Activated CD4-positive, alpha-beta T cell treated with anti-CD3 and anti-CD28 coated beads for 4 hours (primary cell): ENCODE results near the gene MUS81.
"Not testable (repeated sequence)": the region's sequence is repeated elsewhere in the genome, so short reads cannot be mapped to it uniquely, and the experiment has no call there.

Source experiments
- DNase-seq, 2 donors: peaks; one replicate each; pipeline ENCODE4 v3.0.0-alpha.2; 2020

MUS81 gene

DNA sequence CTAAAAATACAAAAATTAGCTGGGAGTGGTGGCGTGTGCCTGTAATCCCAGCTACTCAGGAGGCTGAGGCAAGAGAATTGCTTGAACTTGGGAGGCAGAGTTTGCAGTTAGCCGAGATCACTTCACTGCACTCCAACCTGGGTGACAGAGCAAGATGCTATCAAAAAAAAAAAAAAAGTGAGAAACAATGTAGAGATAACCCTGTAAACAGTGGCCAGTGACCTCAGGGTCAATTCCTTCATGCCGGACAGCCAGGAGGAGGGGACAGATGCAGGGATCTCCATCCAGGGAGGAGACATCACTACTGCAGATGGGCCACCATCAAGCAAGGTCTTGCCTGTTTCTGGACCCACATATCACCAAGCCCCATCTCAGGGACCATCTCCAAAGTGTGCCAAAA lies 12.5 kb upstream of the MUS81 start:
- no peak for DNase-seq

- not testable (repeated sequence) for DNase-seq
These were observed 11.5 kb upstream of the MUS81 start for GRCh38 chr11:65848693-65849092.

DNA sequence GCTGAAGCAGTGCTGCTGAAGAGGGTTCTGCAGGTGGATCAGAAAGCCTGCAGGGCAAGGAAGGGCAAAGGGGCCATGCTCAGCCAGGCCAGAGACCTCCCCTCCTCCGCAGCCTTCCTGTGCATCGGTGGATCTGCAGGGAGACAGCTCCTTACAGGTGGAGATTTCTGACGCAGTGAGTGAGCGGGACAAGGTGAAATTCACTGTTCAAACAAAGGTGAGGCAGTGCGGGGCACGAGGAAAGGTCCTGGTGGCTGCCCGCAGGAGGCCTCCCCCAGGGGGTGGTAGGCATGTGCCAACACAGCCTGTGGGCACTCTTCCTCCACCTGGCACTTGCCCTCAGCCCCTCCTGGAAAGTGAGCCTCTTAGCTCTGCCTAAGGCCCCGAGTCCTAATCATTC lies 10.9 kb upstream of the MUS81 start:
- no peak for DNase-seq

GRCh38 chr11:65849771-65850216 lies 10.4 kb upstream of the MUS81 start:
- no peak for DNase-seq

DNA sequence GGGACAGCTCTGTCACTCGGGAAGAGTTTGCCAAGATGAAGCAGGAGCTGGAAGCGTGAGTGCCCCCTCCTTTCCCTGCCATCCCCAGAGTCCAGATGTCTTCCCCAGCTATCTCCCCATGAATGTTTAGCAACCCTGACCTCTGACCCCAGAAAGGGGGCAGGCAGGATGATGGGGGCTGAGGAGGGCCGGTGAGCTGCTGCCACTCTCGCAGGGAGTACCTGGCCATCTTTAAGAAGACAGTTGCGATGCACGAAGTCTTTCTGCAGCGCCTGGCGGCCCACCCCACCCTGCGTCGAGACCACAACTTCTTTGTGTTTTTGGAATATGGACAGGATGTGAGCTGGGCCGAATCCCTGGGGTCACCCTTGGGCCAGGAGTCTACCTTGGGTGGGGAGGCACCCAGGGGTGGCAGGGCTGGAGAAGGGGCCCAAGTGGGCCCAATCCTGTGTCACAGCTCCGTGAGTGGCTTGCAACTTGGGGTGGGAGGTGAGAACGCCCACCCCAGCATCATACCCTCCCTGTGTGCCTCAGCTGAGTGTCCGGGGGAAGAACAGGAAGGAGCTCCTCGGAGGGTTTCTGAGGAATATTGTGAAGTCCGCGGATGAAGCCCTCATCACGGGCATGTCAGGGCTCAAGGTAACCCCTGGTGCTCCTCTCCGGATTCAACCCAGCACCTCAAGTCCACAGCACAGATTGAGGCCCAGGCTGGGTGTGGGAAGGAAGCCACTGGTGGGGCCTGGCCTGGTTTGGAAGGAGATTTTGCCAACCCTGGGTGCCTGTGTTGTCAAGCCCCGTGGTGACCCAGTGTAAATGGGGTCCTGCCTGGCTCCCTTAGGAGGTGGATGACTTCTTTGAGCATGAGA lies 9.8 kb upstream of the MUS81 start:
- DNase-seq = no peak

GRCh38 chr11:65851083-65851579 lies 9.1 kb upstream of the MUS81 start:
- DNase-seq = no peak

DNA sequence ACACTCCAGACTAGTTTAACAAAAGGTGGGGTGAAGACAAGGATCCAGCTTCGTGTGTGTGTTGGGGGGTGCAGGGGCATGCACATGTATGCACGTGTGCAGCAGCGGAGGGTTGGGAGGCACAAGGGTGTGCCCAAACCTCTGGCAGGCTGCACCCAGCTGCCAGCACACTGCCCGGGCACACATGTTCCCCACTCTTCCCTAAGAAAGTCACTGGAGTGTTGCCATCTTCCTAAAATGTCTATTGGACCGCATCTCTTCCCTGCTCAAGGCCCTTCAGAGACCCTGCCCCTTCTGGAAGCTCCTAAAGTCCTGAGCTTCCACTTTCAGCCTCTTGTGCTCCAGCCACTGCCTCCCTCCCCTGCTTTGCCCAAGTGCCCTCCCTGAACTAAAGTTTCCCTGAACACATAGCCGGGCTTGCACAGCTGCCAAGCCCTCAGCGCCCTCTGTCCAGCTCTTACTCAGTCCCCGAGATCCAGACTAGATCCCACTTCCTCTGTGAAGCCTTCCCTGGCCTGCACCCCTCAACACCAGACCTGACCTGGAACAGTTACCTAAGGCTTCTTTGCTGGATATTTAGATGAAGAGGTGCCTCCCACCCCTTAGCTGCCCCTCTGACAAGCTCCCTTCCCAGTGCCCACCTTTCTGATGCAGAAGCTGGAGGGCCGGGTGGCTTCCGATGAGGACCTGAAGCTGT lies 8.3 kb upstream of the MUS81 start:
- DNase-seq = no peak

- DNase-seq = no peak
These were observed 7.6 kb upstream of the MUS81 start for GRCh38 chr11:65852508-65853245.

DNA sequence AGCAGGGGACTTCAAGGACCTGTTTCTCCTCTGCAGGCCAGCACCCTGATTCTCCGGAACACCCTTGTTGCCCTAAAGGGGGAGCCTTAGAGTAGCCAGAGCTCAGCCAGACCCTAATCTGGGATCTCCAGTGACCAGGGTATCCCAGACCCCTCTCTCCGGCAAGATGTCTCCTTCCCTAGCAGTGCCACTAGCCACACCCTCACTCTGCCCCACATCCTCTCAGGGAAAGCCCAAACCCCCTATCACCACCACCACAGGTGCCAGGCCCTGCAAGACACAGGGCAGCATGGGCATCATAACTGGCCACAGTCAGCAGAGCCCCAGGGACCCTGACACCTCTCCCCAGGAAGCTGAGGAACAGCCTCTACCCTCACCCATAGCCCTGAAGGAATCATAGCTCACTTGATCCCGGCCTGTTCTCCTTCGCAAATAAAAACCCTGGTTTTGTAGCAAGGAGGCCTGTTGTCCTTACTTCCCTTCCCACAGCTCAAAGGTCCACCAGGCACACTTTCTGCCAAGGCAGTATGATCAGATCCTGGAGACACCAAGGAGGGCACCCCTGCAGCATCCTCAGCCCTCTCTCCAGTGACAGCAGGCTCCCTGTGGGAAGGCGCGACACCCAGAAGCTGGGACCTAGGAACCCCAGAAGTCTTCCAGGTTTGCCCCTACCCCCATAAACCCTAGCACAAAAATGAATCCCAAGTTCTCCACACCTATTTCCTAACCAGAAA lies 6.8 kb upstream of the MUS81 start:
- DNase-seq = no peak

GRCh38 chr11:65854161-65854592 lies 6.1 kb upstream of the MUS81 start:
- no peak for DNase-seq

- DNase-seq = no peak
These were observed 5.1 kb upstream of the MUS81 start for GRCh38 chr11:65854852-65855837.

GRCh38 chr11:65855927-65856363 lies 4.3 kb upstream of the MUS81 start:
- no peak for DNase-seq

DNA sequence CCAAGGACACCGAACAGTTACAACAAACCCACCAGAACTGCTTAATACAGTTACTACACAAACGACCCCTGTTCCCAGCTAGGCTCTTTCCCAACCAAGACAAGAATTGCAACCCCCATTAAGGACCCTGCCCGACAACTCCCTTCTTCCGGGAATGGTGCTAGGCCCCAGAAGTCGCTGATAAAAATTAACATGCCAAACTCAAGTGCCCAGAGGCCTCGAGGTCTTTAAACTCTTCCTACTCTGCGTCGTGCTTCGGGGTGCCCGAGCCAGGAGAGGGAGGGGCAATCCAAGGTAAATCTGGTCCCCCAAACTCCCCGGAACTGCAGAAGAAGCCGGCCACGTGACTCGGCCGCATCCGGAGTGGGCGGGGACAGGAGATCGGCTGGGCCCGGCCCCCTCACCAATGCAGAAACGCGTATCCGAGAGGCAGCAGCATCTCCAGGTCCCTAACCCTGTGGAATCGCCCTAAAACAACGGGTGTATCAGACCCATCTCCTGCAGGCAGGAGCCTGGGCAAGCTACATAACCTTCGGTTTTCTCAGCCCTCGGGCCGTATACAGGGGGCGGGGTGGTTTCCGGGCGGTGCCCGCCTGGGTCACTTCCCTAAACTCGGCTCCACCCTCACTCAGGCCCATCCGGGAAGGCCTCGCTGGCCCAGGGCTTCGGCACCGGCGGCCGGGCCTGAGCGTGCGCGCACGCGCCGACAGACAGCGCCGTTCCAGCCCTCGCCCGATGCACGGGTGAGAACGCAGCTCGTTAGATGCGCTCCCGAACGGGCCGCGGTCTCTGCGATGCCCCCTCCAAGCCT lies 3.3 kb upstream of the MUS81 start:
- DNase-seq = peak; percentile 83 to 84

GRCh38 chr11:65857500-65857852 lies 2.8 kb upstream of the MUS81 start:
- DNase-seq = peak; percentile 69

GRCh38 chr11:65857853-65858680 lies 2.2 kb upstream of the MUS81 start, which contains the start of gene CFL1:
CFL1 (minus strand) TSS chr11:65858180; CDS start chr11:65858099, 81 bp downstream.
- DNase-seq = peak; percentile 95 to 98

DNA sequence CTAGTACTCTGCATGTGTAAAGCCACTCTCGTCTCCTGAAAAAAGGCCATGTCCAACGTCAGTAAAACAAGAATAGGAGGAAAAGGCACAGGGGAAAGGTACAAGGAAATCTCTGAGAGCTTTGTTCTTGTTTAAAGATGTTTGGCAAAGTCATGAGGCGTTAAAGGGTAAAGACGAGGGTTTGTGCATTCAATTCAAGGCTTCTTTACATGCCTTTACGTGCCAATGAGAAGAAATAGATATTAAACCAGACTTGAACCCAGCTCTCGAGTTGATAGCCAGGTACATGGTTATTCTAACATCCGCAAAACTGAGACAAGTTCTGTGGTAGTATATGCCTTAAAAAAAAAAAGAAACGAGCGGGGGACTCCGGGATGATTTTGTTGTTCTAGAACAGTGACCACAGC lies 1.5 kb upstream of the MUS81 start:
- DNase-seq = no peak

DNA sequence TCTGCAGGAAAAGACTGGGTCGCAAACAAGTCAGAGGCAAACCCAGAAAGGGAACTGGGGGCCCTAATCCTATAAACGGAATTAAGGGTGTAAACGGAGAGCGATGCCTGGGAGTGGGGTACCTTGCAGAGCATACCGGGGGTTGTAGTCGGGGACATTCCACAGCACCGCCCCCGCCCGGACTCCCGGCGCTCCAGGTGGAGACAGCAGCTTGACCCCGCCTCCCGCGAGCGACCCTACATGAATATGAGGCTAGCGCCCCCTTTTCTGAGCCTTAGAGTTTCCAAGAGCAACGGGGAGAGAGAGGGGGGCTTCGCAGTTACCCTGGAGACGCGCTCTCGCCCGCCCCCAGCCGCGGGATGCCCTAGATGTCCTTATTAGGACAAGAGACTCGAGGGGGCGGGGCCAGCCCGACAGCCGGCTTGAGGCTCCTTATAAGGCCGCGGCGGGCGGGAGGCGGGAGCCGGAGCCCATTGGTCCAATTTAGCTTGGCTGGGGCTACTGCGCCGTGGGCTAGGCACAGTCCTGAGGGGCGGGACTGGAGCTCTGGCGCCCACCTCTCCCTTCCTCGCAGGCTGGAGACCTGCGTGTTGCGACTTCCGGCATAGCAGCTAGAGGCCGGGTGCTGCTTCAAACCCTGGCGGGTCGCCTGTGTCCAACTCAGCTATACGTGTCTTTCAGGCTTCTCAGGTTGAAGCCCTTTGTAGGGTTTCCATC lies 980 bp upstream of the MUS81 start:
- peak; percentile 96 to 99 for DNase-seq

DNA sequence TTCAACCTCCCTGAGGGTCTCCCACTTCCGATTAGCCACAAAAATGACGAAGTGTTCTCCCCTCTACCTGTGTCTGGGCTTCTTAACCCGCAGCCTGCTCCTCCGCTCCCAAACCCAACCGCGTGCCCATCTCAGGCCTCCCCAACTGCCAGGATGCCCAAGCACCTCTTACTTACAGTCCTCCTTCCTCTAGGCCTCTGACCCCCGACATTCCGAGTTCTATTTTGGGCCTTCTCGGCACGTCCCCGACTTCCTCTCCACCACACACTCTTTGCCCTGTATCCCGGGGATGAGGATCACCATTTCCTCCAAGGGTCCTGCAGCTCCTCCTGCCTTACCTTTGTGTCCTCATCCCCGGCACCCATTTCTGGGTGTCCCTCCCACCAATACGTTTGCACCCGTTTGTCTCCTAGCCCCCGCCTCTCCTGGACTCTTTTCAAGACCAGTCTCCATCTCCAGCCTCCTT lies 388 bp upstream of the MUS81 start:
- no peak for DNase-seq

DNA sequence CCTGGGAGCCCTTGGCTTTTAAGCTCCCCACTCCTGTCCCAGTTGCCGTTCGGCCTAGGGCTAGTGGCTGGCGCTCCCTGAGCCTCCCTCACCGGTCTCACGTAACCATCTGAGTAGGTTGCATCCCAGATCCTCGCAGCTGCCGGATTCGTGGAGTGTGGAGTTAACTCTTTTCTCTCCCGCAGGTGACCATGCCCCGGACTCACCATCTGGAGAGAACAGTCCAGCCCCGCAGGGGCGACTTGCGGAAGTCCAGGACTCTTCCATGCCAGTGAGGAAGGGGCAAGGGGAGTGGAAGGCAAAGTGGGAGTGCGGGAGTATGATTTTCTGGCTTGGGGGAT lies 902 bp downstream of the MUS81 start:
- DNase-seq = no peak
